Prostate gland (tissue), 2 donors: Measurements from ENCODE around the gene PSMA4.

ENCODE experiments used
- POLR2A ChIP-seq: fragments of 450-650 bp; IDR thresholded peaks from one replicate; pipeline ENCODE4 v1.6.1; 2016; ENCODE audit warnings: antibody characterized with exemption, mild to moderate bottlenecking
- POLR2AphosphoS5 ChIP-seq: sonication (generic); formaldehyde crosslinking; IDR thresholded peaks from one replicate; pipeline ENCODE4 v1.6.1; 2017; ENCODE audit warnings: antibody characterized with exemption
- TF ChIP-seq, protein P1 (sequence below), 4 experiments: fragments of 200-600 bp in 2 of 4; fragments of 450-650 bp in 2 of 4; sonication (generic) in 2 of 4; IDR thresholded peaks; 1 replicate in 3 of 4; 2 replicates in 1 of 4; pipeline ENCODE4 v1.5.1; 2016 to 2019; ENCODE audit warnings: antibody characterized with exemption in 4 of 4, mild to moderate bottlenecking in 2 of 4, moderate library complexity in 2 of 4

DNA sequence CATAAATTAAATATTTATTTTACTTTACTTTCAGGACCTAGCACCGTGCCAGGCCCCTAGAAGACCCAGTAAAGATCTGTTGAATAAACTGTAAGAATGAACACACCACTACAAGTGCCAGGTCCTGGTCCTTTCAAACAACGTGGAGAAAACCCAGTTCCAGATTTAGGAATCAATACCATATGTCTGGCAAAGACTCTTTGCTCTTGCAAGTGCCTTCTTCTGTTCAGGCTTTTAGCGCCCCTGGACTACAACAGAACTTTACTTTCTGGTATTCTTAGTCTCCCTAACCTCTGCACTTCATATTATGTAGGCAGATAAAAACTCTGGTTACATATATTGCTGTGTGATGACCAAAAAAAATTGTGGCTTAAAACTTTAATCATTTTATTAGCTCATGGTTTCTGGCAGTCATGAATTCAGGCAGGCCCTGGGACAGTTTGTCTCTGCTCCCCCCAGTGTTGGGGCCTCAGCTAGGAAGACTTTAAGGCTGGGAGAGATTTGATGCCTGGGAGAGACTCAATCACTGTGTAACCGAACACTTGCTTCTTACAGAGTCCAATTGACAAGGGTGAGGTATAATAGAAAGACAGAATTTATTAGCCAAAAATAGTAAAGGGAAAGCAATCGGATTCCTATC is 2.9 kb upstream of the PSMA4 start:
- TF ChIP-seq, protein P1, sequence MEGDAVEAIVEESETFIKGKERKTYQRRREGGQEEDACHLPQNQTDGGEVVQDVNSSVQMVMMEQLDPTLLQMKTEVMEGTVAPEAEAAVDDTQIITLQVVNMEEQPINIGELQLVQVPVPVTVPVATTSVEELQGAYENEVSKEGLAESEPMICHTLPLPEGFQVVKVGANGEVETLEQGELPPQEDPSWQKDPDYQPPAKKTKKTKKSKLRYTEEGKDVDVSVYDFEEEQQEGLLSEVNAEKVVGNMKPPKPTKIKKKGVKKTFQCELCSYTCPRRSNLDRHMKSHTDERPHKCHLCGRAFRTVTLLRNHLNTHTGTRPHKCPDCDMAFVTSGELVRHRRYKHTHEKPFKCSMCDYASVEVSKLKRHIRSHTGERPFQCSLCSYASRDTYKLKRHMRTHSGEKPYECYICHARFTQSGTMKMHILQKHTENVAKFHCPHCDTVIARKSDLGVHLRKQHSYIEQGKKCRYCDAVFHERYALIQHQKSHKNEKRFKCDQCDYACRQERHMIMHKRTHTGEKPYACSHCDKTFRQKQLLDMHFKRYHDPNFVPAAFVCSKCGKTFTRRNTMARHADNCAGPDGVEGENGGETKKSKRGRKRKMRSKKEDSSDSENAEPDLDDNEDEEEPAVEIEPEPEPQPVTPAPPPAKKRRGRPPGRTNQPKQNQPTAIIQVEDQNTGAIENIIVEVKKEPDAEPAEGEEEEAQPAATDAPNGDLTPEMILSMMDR (IDR thresholded peaks at IDR 0.05) = no peak
- no peak for TF ChIP-seq POLR2AphosphoS5
- TF ChIP-seq POLR2A = no peak
